NCI-H2227 treated with DMSO at 0.1 percent for 48 hours (cell line): ENCODE data around the gene CDPF1.
"Not testable (repeated sequence)": the region's sequence is repeated elsewhere in the genome, so short reads cannot be mapped to it uniquely, and the experiment has no call there.

Source experiments
- DNase-seq: peaks from one replicate; lab custom pipeline; 2025; lab: John Stamatoyannopoulos, UW

The CDPF1 gene

GRCh38 chr22:46224898-46225290 lies 25.2 kb downstream of the CDPF1 start:
- no peak for DNase-seq

- no peak for DNase-seq
Observed at GRCh38 chr22:46224044-46224897, 25.8 kb downstream of the CDPF1 start.

- no peak for DNase-seq
Observed at GRCh38 chr22:46220921-46221320, 29.2 kb downstream of the CDPF1 start.

DNA sequence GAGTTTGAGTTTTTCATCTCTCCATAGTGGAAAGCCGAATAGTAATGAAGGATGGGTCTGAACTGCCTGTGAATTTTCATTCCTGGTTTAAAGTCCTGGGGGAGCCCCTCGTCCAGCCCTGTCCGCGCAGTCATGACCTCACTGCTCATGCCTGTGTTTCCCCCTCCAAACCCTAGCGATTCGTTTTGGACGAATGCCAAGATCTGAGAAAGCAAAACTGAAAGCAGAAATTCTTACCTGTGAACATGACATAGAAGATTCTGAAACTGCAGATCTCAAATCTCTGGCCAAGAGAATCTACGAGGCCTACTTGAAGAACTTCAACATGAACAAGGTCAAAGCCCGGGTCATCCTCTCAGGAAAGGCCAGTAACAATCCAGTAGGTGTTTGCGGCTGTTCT lies 30.5 kb downstream of the CDPF1 start:
- no peak for DNase-seq

GRCh38 chr22:46214616-46215015 lies 35.5 kb downstream of the CDPF1 start:
- DNase-seq = no peak

- no peak for DNase-seq
Observed at GRCh38 chr22:46214149-46214548, 35.9 kb downstream of the CDPF1 start.

DNA sequence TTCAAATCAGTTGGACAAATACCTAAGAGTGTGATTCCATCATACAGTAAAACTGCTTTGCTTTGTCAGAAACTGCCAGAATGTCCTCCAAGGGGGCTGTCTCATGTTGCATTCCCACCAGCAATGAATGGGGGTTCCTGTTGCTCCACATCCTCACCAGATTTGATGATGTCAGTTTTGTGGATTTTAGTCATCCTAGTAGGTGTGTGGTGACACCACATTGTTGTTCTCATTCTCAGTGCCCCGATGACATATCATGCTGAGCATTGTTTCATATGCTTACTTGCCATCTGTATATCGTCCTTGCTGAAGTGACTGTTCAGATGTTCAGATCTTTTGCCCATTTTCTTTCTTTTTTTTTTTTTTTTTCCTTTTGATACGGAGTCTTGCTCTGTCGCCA lies 37.0 kb downstream of the CDPF1 start:
- no peak for DNase-seq

- DNase-seq = no peak
Observed at GRCh38 chr22:46212195-46212594, 37.9 kb downstream of the CDPF1 start.

- DNase-seq = no peak
Observed at GRCh38 chr22:46209262-46209661, 40.8 kb downstream of the CDPF1 start.

DNA sequence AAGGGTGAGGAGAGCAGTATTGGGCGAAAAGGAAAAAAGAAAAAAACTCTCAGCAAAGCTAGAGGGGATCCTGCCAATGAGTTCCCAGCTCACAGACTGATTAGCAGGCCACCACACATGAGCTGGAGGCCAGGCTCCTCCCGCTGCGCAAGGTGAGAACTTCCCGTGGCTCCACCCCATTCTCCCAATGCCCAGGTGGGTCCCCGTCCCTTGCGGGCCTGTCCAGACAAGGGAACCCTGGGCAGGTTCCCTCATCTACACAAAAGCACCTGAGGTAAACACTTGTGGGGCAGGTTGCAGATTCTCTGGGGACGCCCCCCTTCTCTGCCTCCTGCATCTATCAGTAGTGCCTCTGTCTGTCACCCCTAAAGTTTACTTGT lies 46.5 kb downstream of the CDPF1 start:
- no peak for DNase-seq

DNA sequence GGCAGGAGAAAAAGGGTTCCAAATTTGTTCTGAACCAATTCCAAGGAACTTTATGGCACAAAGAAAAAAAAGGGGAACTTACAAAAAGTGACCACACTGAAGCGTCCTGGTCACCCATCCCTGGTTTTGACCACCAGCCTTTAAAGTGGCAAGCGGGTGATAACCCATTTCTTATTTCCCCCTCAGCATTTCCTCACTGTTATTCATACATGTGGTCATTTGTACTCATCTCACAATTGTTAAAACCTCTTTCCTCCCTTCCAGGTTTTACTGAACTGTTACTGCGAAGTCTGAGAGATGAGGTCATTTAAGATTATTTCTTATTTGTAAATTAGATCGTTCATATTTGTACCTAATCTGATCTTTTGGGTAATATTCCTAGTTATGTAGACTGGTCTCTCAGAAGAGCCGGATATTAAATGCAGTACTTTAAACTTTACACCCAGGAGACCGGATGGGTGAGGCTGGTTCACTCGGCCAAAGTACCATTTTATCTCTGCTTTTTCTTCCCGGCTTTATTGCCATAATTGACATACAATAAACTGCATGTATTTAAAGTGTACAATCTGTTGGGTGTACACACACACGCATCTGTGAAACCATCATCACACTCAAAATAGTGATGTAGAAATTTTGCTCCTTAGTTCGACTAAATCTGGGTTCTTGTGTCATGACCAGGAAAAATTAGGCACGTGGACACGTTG lies 47.0 kb downstream of the CDPF1 start:
- DNase-seq = no peak

- no peak for DNase-seq
Observed at GRCh38 chr22:46201059-46201757, 48.9 kb downstream of the CDPF1 start.

- DNase-seq = not testable (repeated sequence)
Observed at GRCh38 chr22:46198806-46199205, 51.3 kb downstream of the CDPF1 start.

GRCh38 chr22:46198274-46198673 lies 51.8 kb downstream of the CDPF1 start:
- DNase-seq = no peak

GRCh38 chr22:46196278-46196677 lies 53.8 kb downstream of the CDPF1 start:
- no peak for DNase-seq

GRCh38 chr22:46195487-46196165 lies 54.5 kb downstream of the CDPF1 start:
- no peak for DNase-seq
